ENCODE data around the gene SLC17A5.
"Not testable (repeated sequence)": the region's sequence is repeated elsewhere in the genome, so short reads cannot be mapped to it uniquely, and the experiment has no call there.

SLC17A5 gene

DNA sequence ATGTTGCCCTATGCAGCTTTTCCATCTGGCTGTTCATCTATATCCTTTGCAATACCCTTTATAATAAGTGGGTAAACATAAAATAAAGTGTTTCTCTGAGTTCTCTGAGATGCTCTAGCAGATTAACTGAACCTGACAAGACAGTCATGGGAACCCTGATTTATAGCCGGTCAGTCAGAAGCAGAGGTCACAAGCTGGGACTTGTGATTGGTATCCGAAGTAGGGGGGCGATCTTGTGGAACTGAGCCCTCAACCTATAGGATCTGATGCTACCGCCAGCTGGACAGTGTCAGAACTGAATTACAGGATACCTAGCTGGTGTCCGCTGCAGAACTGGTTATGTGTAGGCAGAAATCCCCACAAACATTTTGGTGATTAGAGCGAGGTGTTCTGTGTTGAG, 39.0 kb downstream of the SLC17A5 start:
- DNase-seq (ENCODE audit: low read depth), result no peak

DNA sequence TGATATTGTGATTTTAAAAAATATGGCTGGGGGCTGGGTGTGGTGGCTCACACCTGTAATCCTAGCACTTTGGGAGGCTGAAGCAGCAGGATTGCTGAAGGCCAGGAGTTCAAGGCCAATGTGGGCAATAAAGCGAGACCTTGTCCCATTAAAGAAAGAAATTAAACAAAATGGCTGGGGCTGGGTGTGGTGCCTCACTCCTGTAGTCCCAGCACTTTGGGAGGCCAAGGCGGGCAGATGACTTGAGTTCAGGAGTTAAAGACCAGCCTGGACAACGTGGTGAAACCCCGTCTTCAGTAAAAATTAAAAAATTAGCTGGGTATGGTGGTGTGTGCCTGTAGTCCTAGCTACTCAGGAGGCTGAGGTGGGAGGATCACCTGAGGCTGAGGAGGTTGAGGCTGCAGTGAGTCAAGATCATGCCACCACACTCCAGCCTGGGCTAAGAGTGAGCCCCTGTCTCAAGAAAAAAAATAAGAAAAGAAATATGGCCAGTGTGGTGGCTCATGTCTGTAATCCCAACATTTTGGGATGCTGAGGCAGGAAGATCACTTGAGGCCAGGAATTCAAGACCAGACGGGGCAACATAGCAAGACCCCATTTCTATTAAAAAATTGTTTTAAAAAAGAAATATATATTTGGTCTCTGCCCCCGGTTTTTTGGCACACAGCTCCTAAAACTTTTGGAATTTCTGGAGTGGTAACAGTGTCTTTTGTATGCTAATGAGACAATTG, 39.8 kb downstream of the SLC17A5 start:
- DNase-seq (ENCODE audit: low read depth), result no peak

DNA sequence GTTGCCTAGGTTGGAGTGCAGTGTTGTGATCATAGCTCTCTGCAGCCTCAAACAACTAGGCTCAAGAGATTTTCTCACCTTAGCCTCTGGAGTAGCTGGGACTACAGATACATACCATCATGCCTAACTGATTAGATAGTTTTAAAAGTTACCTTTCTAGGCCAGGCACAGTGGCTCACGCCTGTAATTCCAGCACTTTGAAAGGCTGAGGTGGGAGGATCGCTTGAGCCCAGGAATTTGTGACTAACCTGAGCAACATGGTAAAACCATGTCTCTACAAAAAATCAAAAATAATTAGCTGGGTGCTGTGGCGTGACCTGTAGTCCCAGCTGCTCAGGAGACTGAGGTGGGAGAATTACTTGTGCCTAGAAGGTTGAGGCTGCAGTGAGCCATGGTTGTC, 41.2 kb downstream of the SLC17A5 start:
- no peak for DNase-seq (ENCODE audit: low read depth)

GRCh38 chr6:73610444-73611275, 43.1 kb downstream of the SLC17A5 start:
- no peak for DNase-seq (ENCODE audit: low read depth)

DNA sequence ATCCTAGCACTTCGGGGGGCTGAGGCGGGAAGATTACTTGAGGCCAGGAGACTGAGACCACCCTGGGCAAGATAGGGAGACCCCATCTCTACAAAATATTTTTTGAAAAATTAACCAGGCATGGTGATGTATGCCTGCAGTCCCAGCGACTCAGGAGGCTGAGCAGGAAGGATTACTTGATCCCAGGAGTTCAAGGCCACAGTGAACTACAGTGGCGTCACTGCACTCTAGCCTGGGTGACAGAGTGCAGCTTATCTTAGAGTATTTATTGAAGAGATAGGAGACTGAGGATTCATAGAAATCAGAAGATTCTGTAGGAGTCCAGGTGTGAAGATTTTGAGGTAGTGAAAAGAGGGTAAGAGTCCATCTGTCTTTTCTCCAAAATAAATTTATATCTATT, 45.0 kb downstream of the SLC17A5 start:
- no peak for DNase-seq (ENCODE audit: low read depth)

- DNase-seq (ENCODE audit: low read depth), result no peak
Measured at GRCh38 chr6:73606428-73606827, 47.4 kb downstream of the SLC17A5 start.

- no peak for DNase-seq (ENCODE audit: low read depth)
Measured at GRCh38 chr6:73604461-73604860, 49.3 kb downstream of the SLC17A5 start.

DNA sequence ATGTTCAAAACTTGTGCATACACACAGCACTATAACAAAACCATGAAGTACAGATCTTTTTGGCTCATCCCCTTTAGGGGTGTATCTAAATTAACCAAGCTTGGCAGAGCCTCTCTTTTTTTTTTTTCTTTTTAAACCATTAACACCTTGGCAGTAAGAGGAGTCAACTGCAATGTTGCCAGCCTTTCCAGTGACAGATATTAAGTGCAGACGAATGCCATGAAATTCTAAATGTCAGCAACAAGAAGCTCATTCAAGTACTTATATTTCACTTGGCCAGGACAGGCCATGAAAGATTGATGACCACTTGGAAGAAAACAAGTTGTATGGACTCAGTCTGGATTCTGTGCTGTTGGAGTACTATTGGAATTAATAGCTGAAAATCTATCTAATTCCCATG, 49.8 kb downstream of the SLC17A5 start:
- no peak for DNase-seq (ENCODE audit: low read depth)

GRCh38 chr6:73586416-73586974, 67.3 kb downstream of the SLC17A5 start:
- DNase-seq (ENCODE audit: low read depth), result no peak

DNA sequence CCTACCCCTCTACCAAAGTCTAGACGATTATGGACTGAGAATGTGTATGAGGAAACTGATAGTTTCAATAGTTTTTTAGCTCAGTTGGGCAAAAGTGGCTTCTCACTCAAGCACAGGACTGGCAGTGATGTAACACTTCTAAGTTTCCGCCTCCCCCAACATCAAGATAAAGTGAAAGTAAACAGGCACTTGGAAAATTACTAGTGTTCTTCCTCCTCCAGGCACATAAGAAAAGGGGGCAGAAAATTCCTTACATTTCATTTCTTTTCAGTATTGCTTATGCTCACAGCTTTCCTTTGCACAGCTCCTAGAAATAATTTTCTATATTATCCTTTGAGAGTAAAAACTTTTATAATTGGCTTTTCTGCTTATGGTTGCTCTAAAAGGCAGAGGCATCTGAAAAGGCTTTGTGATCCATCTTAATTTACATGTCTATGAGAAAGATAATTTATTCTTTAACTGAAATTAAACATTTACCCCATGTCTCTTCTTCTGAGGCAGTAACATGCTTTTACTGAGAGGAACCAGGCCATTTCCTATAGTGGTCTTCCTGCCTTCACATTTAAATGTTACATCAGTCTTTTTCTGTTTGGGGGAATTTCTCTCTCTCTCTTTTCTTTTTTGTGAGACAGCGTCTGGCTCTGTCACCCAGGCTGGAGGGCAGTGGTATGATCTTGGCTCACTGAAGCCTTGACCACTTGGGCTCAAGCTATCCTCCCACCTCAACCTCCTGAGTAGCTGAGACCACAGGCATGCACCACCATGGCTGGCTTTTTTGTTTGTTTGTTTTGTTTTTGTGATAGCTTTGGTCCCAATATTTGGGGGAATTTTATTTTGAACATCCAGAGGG, 68.0 kb downstream of the SLC17A5 start:
- peak; percentile 22 for DNase-seq (ENCODE audit: low read depth)

DNA sequence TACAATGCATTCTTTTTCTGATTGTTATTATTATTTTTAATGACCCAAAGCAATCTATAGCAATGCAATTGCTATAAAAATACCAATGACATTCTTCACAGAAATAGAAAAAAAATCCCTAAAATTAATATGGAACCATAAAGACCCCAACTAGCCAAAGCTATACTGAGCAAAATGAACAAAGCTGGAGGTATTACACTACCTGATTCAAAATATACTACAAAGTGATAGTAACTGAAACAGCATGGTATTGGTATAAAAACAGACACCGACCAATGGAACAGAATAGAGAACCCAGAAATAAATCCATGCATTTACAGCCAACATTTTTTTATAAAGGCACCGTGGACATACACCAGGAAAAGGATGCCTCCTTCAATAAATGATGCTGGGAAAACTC, 72.5 kb downstream of the SLC17A5 start:
- DNase-seq (ENCODE audit: low read depth), result no peak

DNA sequence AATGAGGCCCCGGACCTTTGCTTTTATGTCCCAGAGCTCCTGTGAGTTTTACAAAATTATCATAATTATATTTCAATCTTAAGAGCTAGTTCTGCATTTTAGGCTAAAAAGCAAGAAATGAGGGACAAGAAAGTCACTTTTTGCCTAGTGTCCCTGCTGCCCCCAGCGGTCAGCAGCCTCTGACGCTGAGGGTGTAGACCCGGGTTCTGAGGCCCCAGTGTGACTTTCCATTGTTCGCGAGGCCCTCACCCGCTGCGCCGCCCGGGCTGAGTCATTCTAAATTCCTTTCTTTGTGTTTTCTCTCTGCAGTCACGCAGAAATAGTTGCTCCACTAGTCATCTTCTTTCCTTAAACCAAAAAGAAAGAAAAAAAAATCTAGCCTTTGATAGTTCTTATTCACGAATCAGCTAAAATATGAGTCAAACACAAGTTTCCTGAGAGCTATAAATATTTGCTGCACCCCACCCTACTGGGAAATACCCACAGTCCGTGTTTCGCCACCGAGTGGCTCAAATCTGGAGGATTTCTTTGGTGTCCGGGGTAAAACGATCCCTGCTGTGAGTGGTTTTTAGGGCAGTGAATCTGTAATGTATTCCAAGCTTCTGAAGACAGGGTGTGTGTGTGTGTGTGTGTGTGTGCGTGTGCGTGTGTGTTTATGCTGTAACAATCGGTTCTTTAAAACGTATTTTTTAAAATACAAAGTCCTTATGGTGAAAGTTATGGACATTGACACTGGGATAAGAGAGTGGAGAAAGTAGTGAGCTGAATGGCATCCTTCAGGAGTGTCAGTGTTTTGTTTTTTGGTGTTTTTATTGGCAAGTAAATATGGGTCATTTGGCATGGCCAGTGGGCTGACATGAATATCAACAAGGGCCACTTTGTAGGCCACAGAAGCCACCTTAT, 73.3 kb downstream of the SLC17A5 start:
- peak; percentile 69 for DNase-seq (ENCODE audit: low read depth)

DNA sequence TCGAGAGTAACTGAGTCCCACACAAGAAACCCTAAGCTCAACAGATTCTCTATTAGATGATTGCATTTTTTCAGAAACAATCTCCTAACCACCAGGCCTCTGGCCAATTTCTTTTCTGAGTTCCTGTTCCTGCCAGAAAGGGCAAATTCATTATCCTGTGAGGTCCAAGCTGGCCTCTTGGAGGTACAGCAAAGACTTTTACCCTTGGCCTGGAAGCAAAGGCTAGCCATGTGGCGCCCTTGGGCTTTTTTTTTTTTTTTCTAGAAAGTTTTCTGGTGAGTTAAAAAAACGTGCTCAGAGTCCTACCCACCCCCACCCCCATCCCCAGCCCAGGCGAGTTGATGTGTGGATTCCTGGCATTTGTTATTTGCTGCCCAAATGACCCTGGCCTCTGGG, 73.9 kb downstream of the SLC17A5 start:
- DNase-seq (ENCODE audit: low read depth), result no peak

DNA sequence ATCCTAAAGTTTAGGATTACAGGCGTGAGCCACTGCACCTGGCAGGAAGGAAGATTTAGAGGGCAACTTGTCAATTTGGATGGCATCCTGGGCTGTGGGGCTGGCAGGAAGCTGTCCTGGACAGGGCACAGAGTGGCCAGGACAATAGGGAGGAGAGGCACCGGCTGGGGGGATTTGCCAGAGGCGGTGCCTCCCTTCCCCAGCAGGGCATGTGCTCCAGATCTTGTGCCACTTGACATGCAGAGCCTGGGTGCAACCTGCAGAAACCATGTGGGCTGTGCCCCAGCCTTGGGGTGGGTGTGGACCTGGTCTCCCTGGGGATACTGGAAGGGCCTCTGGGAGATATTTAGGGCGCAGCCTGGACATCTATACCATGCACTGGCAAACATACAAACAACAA, 74.4 kb downstream of the SLC17A5 start:
- no peak for DNase-seq (ENCODE audit: low read depth)

- DNase-seq (ENCODE audit: low read depth), result no peak
Measured at GRCh38 chr6:73577676-73578075, 76.1 kb downstream of the SLC17A5 start.

GRCh38 chr6:73572531-73572930, 81.3 kb downstream of the SLC17A5 start:
- DNase-seq (ENCODE audit: low read depth), result not testable (repeated sequence)

GRCh38 chr6:73571218-73572181, 82.3 kb downstream of the SLC17A5 start:
- not testable (repeated sequence) for DNase-seq (ENCODE audit: low read depth)

GRCh38 chr6:73569121-73569520, 84.7 kb downstream of the SLC17A5 start:
- no peak for DNase-seq (ENCODE audit: low read depth)

DNA sequence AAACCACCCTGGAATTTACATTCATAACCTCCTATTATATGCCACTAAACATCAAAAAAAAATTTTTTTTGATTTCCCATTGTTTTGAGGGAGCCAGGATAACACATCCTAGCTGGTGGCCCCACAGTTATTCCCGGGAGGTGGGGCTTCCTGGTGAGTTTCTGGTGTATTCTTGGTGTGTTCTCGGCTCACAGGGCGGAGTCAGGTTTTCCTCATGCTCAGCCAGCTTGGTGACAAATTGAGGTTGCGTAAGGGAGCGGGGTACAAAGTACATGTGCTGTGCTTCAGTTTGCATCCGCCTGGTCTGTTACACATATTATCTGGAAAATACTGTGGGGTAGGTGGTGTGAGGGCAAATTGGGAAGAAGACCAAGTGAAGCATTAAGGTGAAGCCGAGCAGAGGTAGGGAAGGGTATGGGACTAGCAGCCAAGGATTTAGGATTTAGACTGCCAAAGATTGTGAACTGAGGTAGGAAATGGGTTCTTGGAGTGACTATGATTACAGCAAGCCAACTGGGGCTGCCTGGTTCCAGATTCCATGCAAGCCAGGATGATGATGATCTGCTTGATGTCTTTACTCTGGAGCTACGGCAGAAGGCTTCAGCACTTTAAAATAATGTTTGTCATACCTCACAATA, 86.7 kb downstream of the SLC17A5 start:
- no peak for DNase-seq (ENCODE audit: low read depth)

All from stimulated activated CD4-positive, alpha-beta T cell treated with anti-CD3 and anti-CD28 coated beads, Interleukin-2, amount 100 ng/mL, for 4 hours (primary cell).